WERI-Rb-1 (cell line): Measurements from ENCODE around the gene ASCL5.

Experiments used
- DNase-seq: peaks from one replicate; pipeline ENCODE4 v3.0.0-alpha.2; 2020
- H3K27ac ChIP-seq: fragments of 250-450 bp; sonication (Bioruptor Pico); 2 replicates; pipeline ENCODE4 v1.5.1; 2020; ENCODE audit warnings: mild to moderate bottlenecking, moderate library complexity
- H3K27me3 ChIP-seq: fragments of 250-450 bp; sonication (Bioruptor Pico); 2 replicates; pipeline ENCODE4 v1.5.1; 2021; ENCODE audit warnings: mild to moderate bottlenecking, low read depth, moderate library complexity; ENCODE audit not compliant: insufficient read depth, severe bottlenecking
- H3K36me3 ChIP-seq: fragments of 250-450 bp; sonication (Bioruptor Pico); 2 replicates; pipeline ENCODE4 v1.5.1; 2020; ENCODE audit warnings: mild to moderate bottlenecking, moderate library complexity
- H3K4me3 ChIP-seq: 2 replicates; pipeline ENCODE4 v1.5.1; 2011; ENCODE audit warnings: low read depth, mild to moderate bottlenecking, control low read depth, low read length
- H3K9me3 ChIP-seq: fragments of 250-450 bp; sonication (Bioruptor Pico); 2 replicates; pipeline ENCODE4 v1.5.1; 2021; ENCODE audit warnings: mild to moderate bottlenecking, moderate library complexity; ENCODE audit not compliant: severe bottlenecking
- TF ChIP-seq, protein P1 (sequence below): IDR thresholded peaks from 2 replicates; pipeline ENCODE4 v1.5.1; 2011; ENCODE audit warnings: low read depth, mild to moderate bottlenecking, control low read depth, inconsistent platforms, low read length

The ASCL5 gene

DNA sequence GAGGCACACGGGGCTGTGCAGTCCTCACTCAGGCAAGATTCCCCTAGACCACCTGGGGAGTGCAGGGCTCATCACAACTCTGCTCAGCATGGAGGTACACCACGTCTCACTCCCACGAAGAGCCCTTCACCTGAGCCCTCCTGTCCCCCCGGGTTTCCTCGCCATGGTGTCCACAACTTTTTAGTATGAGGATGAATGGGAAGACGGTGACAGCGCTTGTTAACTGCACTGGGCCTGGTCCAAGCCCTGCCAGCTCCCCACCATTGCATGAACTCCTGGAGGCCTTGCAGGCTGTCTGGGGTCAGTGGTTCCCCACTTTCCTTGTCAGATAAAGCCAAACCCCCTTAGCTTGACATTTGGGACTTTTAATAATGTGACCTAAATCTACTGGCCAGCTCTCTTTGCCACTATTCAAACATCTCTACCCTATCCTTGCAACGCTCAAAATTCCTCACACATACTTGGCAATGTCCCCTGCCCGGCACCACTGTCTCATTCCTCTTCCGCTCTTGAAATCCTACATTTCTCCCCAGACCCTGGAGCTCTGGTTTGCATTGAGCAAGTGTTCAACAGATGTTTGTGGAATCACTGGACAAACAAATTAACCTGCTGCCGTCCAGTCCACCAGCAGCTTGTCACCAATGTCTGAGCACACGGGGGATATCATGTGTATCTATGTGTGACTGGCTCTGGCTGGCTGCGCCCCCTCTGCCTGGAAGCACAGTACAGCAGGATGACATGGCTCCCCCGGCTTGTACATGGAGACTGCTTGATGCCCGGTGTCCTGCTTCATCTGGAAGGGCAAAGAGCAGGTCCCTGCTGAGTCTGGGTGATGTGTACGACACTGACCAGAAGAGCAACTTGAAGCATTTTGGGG is 16.1 kb upstream of the ASCL5 start:
- H3K36me3 ChIP-seq: peaks cover 99% of the 10 kb centered on the region
- H3K9me3 ChIP-seq: no peaks in the 10 kb centered on the region
- no peaks in the 10 kb centered on the region for H3K27me3 ChIP-seq
- no peak overlapping the region for H3K27ac ChIP-seq
- TF ChIP-seq, protein P1, sequence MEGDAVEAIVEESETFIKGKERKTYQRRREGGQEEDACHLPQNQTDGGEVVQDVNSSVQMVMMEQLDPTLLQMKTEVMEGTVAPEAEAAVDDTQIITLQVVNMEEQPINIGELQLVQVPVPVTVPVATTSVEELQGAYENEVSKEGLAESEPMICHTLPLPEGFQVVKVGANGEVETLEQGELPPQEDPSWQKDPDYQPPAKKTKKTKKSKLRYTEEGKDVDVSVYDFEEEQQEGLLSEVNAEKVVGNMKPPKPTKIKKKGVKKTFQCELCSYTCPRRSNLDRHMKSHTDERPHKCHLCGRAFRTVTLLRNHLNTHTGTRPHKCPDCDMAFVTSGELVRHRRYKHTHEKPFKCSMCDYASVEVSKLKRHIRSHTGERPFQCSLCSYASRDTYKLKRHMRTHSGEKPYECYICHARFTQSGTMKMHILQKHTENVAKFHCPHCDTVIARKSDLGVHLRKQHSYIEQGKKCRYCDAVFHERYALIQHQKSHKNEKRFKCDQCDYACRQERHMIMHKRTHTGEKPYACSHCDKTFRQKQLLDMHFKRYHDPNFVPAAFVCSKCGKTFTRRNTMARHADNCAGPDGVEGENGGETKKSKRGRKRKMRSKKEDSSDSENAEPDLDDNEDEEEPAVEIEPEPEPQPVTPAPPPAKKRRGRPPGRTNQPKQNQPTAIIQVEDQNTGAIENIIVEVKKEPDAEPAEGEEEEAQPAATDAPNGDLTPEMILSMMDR: no peak
- H3K4me3 ChIP-seq: no peak overlapping the region
- peak; percentile 31 for DNase-seq

DNA sequence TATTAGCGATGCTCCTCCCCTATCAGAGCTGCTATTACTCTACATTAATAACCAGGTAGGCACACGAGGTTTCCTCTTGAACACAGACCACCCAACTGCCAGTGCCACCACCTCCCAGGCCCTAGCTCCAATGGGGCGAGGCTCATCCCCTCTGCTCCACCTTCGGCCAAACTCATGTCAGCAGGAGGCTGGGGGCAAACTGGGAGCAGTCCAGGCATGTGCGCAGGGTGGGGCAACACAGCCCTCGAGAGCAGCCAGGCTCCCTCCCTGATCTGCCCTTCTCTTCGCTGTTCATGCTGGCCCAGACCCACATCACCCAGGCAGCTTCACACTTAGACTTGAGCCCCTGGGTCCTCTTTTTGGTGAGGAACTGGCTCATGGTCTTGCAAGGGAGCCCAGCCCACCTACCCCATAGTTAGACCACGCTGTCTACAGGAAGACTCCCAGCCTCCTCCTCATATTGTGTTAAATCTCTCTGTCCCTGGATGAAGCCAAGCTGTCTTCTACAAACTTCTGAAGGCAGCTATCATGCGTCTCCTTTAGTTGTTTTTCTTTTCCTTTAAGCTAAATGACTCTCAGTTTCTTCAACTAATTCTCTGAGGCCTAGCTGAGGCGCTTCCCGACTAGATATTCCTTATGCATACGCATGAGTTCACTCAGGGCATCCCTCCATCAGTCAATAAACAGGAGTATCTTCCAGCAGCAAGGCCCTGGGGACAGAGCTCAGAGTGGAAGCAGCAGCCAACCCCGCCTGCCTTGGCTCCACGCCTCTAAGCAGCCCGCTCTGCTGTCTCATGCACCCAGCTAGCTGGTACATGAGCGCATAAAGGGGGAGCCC is 15.2 kb upstream of the ASCL5 start:
- Histone ChIP-seq H3K36me3 (peaks cover 99% of the 10 kb centered on the region), H3K27ac (no peak overlapping the region), H3K27me3 (no peaks in the 10 kb centered on the region), H3K9me3 (no peaks in the 10 kb centered on the region), H3K4me3 (no peak overlapping the region)
- DNase-seq: no peak
- TF ChIP-seq, protein P1: no peak

DNA sequence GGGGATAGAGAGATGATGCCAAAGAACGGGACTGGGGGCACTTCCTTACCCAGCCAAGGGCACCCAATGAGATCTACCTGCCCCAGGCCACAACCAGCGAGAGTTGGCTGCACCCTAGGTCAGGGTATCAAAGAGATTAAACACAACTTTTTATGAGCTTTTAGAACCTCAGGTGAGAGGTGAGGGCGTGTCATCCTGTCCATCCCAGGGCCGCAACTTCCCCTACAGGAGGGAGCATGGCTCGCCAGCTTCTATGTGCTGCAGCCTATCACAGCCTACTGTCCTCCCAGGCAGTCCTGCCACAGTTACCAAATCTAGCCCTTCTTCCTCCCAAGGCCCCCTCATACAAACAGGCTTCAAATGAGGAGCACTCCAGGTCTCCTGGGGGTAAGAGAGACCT is 14.4 kb upstream of the ASCL5 start:
- no peaks in the 10 kb centered on the region for H3K9me3 ChIP-seq
- TF ChIP-seq, protein P1: no peak
- H3K27me3 ChIP-seq: no peaks in the 10 kb centered on the region
- peak overlapping the region; percentile 40 for H3K27ac ChIP-seq
- H3K36me3 ChIP-seq: peaks cover 93% of the 10 kb centered on the region
- no peak for DNase-seq
- H3K4me3 ChIP-seq: no peak overlapping the region

DNA sequence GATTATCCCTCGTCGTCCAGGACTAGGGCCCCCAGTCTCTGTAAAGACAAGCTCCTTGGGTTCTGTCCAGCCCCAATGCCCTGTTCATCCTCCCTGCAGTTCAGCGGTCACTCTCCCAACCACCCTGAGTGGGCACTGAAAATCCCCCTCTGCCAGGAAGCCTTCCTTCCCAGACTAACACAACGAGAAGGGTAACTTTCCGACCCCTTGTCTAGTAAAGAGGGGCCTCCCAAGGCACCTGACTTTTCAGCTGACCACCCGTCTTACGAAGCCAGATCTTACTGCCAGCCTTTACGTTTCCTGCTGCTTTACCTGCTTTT is 13.9 kb upstream of the ASCL5 start:
- TF ChIP-seq, protein P1: no peak
- H3K4me3 ChIP-seq: no peak overlapping the region
- H3K27me3 ChIP-seq: no peaks in the 10 kb centered on the region
- H3K9me3 ChIP-seq: no peaks in the 10 kb centered on the region
- peaks cover 92% of the 10 kb centered on the region for H3K36me3 ChIP-seq
- peak overlapping the region; percentile 40 for H3K27ac ChIP-seq
- DNase-seq: no peak

DNA sequence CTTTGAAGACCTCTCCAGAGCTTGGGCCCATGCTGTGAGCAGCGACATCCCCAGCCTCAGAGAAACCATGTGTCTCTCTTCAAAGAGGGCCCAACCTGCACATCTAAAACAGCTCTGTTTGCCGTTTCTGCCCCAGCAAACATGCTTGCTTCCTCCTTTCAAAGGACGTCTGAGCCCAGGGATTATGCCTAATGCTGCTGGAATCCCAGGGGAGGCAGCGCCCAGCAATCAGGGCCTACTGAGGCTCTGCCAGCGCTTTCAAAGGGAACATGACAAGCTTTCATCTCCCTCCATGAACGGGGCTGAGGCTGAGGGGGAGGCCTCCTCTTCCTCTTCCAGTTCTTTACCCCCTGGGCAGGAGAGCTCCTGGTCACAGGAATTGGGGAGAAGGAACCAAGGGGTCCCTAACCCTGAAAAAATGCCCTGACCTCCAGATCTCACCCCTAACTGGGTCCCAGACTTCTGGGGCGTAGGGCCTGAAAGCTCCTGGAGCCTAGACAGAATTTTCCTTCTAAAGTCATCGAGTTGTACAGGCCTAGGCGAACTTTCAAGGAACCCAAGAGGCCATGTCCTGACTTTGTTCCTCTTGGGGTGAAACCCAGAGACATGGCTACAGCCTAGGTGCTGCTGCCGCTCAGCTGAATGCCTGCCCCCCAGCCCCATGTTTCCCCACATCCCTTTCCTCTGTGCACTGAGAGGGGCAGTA is 13.4 kb upstream of the ASCL5 start:
- H3K36me3 ChIP-seq: peaks cover 92% of the 10 kb centered on the region
- no peaks in the 10 kb centered on the region for H3K9me3 ChIP-seq
- peak overlapping the region; percentile 40 for H3K27ac ChIP-seq
- no peak overlapping the region for H3K4me3 ChIP-seq
- TF ChIP-seq, protein P1: no peak
- peak; percentile 72 for DNase-seq
- H3K27me3 ChIP-seq: no peaks in the 10 kb centered on the region
